Activated CD8-positive, alpha-beta T cell treated with anti-CD3 and anti-CD28 coated beads for 36 hours (primary cell): ENCODE data around the gene BEND6. TPM values are rescaled to one million over a fixed set of nuclear protein-coding genes. Genes with fewer than 3 reads are reported as not detected.

ENCODE experiments used
- ATAC-seq: fragments of 200-7000 bp; cut with Tn5 transposase; one replicate; pipeline ENCODE4 v1.10.0; 2021; ENCODE audit warnings: mild to moderate bottlenecking, moderate library complexity
- CTCF ChIA-PET: fragments of 350-600 bp; sonication (Branson Sonifier 250); formaldehyde crosslinking; loops from one replicate; lab custom pipeline; 2021; ENCODE audit warnings: antibody characterized with exemption; lab: Charles Lee
- POLR2A ChIA-PET: fragments of 350-600 bp; sonication (Branson Sonifier 250); formaldehyde crosslinking; loops from one replicate; lab custom pipeline; 2021; ENCODE audit warnings: antibody characterized with exemption; lab: Charles Lee
- DNase-seq: peaks from one replicate; pipeline ENCODE4 v3.0.0-alpha.2; 2020
- H3K27ac Mint-ChIP-seq: one replicate; pipeline ENCODE4 v1.8.0; 2021; ENCODE audit warnings: mild to moderate bottlenecking, mixed read lengths
- H3K27me3 Mint-ChIP-seq: one replicate; pipeline ENCODE4 v1.8.0; 2021; ENCODE audit warnings: mixed read lengths
- H3K36me3 Mint-ChIP-seq: one replicate; pipeline ENCODE4 v1.8.0; 2021; ENCODE audit warnings: low read depth, mixed read lengths
- H3K4me1 Mint-ChIP-seq: one replicate; pipeline ENCODE4 v1.8.0; 2021; ENCODE audit warnings: low read depth, mixed read lengths
- H3K4me3 Mint-ChIP-seq: one replicate; pipeline ENCODE4 v1.8.0; 2021; ENCODE audit warnings: mild to moderate bottlenecking, moderate library complexity, mixed read lengths
- H3K9me3 Mint-ChIP-seq: one replicate; pipeline ENCODE4 v1.8.0; 2021; ENCODE audit warnings: mixed read lengths
- CTCF ChIP-seq: fragments of 200-600 bp; IDR thresholded peaks from one replicate; pipeline ENCODE4 v1.8.0; 2022; ENCODE audit warnings: antibody characterized with exemption, mild to moderate bottlenecking
- intact Hi-C: fragments of 100-400 bp; cut with micrococcal nuclease; formaldehyde crosslinking; loops from one replicate; pipeline ENCODE4 v1.10.0; 2022
- total RNA-seq, 2 experiments: library from RNA; stranded (reverse); gene quantifications; one replicate each; pipeline ENCODE4 v1.2.3, GENCODE V29; 2021

The BEND6 gene
- total RNA-seq, 2 experiments from 2014 or later: not detected

GRCh38 chr6:56953597-56954402 is 1.1 kb upstream of the BEND6 start:
- Mint-ChIP-seq H3K27me3 (peaks cover 61% of the 10 kb centered on the region), H3K4me1 (peaks cover 16% of the 10 kb centered on the region), H3K27ac (no peak overlapping the region), H3K4me3 (peak overlapping the region; percentile 81), H3K9me3 (no peaks in the 10 kb centered on the region), H3K36me3 (no peaks in the 10 kb centered on the region)
- TF ChIP-seq CTCF: no peak
- ChIA-PET POLR2A (no interaction called here), CTCF (interaction anchor here (0.8 to 10.3 kb wide), 2 partner anchors 51 to 67 kb away, joined by 3 to 74 read pairs; no protein-coding TSS in a partner anchor)
- ATAC-seq (no peak), DNase-seq (peak; percentile 20)
- intact Hi-C loops: no loop called here

- peak; percentile 77 for ATAC-seq
- DNase-seq: peak; percentile 81
- intact Hi-C loops: loop anchor here (5.0 kb wide), 1 partner anchor 43 kb away; no protein-coding TSS in a partner anchor
- H3K27ac Mint-ChIP-seq: no peak overlapping the region
- TF ChIP-seq CTCF: peak; percentile 64
- H3K4me3 Mint-ChIP-seq: peak overlapping the region; percentile 73
- no peaks in the 10 kb centered on the region for H3K36me3 Mint-ChIP-seq
- H3K9me3 Mint-ChIP-seq: no peaks in the 10 kb centered on the region
- ChIA-PET POLR2A (interaction anchor here (0.6 kb wide), 1 partner anchor 123 kb away, joined by 3 read pairs; no protein-coding TSS in a partner anchor), CTCF (interaction anchor here (0.7 to 10.3 kb wide), 10 partner anchors 8 to 363 kb away, joined by 3 to 74 read pairs (median 4); partner anchors contain the start of gene PRIM2)
- H3K27me3 Mint-ChIP-seq: peaks cover 54% of the 10 kb centered on the region
- peaks cover 16% of the 10 kb centered on the region for H3K4me1 Mint-ChIP-seq
These were observed 556 bp downstream of the BEND6 start for GRCh38 chr6:56955171-56956155.

GRCh38 chr6:56956491-56956890 is 1.6 kb downstream of the BEND6 start:
- H3K27me3 Mint-ChIP-seq: peaks cover 51% of the 10 kb centered on the region
- ATAC-seq (no peak), DNase-seq (no peak)
- ChIA-PET POLR2A (no interaction called here), CTCF (interaction anchor here (10.3 kb wide), 1 partner anchor 53 kb away, joined by 74 read pairs; no protein-coding TSS in a partner anchor)
- H3K27ac Mint-ChIP-seq: no peak overlapping the region
- no peaks in the 10 kb centered on the region for H3K36me3 Mint-ChIP-seq
- intact Hi-C loops: loop anchor here (5.0 kb wide), 1 partner anchor 44 kb away; no protein-coding TSS in a partner anchor
- H3K4me3 Mint-ChIP-seq: no peak overlapping the region
- TF ChIP-seq CTCF: no peak
- H3K9me3 Mint-ChIP-seq: no peaks in the 10 kb centered on the region
- H3K4me1 Mint-ChIP-seq: peaks cover 16% of the 10 kb centered on the region

GRCh38 chr6:56957856-56958255 is 2.9 kb downstream of the BEND6 start:
- H3K4me1 Mint-ChIP-seq: peaks cover 16% of the 10 kb centered on the region
- no peak for TF ChIP-seq CTCF
- H3K9me3 Mint-ChIP-seq: no peaks in the 10 kb centered on the region
- CTCF ChIA-PET: interaction anchor here (1.2 to 10.3 kb wide), 2 partner anchors 15 to 55 kb away, joined by 3 to 74 read pairs; no protein-coding TSS in a partner anchor
- no peak overlapping the region for H3K4me3 Mint-ChIP-seq
- H3K36me3 Mint-ChIP-seq: no peaks in the 10 kb centered on the region
- no peak overlapping the region for H3K27ac Mint-ChIP-seq
- no peak for ATAC-seq
- POLR2A ChIA-PET: no interaction called here
- intact Hi-C loops: loop anchor here (5.0 kb wide), 1 partner anchor 46 kb away; no protein-coding TSS in a partner anchor
- H3K27me3 Mint-ChIP-seq: peaks cover 41% of the 10 kb centered on the region
- DNase-seq: no peak
